ENCODE measurements around the gene CGB5.
"Not testable (repeated sequence)": the region's sequence is repeated elsewhere in the genome, so short reads cannot be mapped to it uniquely, and the experiment has no call there.

DNA sequence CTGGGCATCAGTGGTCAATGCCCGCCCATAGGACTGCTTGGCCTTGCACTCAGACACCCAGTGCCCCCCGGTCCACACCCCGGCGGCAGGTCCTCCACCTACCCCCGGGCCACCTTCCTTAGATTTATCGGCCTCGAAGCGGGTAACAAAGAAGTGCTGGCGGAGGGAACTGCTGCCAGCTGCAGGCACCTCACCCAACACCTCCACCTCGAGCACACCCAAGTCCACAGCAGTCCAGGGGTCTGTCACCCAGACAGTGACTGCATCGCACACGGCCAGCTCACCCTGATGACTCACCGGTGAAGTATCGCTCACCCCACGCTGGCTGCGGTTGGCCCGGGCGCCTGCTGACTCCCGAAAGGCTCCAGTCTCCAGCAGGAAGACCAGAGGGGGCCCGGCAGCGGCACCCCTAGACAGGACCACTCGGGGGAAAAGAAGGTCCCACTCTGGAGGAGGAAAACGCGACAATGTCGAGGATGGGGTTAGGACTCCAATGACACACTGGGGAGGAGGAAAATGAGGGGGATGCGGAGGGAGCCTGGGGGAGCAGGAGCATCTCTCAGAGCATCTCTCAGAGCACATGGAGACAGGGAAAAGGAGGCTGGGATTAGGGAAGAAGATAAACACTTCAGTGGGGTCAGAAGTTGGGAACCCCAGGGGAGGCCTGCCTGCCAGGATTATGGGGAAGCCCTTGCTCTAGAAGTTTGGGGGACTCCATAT is 4.9 kb upstream of the CGB5 start:
- TF ChIP-seq, protein P1, sequence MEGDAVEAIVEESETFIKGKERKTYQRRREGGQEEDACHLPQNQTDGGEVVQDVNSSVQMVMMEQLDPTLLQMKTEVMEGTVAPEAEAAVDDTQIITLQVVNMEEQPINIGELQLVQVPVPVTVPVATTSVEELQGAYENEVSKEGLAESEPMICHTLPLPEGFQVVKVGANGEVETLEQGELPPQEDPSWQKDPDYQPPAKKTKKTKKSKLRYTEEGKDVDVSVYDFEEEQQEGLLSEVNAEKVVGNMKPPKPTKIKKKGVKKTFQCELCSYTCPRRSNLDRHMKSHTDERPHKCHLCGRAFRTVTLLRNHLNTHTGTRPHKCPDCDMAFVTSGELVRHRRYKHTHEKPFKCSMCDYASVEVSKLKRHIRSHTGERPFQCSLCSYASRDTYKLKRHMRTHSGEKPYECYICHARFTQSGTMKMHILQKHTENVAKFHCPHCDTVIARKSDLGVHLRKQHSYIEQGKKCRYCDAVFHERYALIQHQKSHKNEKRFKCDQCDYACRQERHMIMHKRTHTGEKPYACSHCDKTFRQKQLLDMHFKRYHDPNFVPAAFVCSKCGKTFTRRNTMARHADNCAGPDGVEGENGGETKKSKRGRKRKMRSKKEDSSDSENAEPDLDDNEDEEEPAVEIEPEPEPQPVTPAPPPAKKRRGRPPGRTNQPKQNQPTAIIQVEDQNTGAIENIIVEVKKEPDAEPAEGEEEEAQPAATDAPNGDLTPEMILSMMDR (IDR thresholded peaks at IDR 0.05), result not testable (repeated sequence)
- not testable (repeated sequence) for TF ChIP-seq POLR2A (IDR thresholded peaks at IDR 0.05)

Measured in gastroesophageal sphincter (tissue), 3 donors.